Measurements from ENCODE around the gene MAD1L1.
"Not testable (repeated sequence)": the region's sequence is repeated elsewhere in the genome, so short reads cannot be mapped to it uniquely, and the experiment has no call there.

Gene MAD1L1

DNA sequence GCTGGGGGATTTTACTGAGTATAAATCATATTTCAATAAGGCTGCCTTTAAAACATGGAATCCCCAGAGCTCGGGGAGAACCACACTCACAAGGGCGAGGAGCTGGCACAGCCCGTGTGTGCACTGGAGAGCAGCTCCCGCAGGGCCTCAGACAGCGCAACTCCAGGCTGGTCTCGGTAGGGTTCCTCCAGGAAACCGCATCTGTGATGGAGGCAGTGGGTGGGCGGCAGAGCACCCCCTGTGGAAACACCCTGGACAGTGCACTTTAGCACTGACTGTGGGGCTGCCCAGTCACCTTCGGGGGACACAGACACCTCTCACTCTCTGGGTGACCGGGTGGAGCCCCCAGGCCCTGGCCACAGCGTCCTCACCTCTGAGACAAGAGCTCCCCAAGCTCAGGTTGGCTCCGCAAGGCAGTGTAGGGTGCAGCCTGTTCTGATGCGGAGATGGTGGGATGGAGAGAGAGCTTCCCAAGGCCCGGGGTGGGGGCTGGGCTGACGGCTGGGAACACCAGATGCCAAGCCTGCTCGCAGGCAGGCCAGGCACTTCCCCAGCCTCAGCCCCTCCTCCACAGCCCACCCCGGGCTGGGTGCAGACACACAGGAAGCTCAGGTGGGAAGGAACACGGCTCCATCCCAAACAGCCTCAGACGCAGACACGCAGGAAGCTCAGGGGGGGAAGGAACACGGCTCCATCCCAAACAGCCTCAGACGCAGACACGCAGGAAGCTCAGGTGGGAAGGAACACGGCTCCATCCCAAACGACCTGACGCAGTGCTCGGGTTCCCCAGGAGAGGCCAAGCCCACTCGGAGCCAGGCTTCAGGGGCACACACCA lies 224.4 kb downstream of the MAD1L1 start:
- no peak for DNase-seq

DNA sequence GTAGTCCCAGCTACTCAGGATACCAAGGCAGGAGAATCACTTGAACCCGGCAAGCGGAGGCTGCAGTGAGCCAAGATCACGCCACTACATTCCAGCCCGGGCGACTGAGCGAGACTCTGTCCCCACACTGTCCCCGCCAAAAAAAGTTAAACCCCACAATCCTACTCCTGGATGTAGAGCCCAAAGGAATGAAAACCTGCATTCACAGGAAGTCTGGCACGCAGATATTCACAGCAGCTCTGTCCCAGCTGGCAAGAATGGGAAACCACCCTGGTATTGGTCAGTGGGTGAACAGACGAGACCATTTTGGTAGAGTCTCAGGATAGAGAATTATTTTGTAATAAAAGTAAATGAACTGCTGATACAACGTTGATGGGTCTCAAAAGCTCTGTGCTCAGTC lies 225.2 kb downstream of the MAD1L1 start:
- no peak for DNase-seq

DNA sequence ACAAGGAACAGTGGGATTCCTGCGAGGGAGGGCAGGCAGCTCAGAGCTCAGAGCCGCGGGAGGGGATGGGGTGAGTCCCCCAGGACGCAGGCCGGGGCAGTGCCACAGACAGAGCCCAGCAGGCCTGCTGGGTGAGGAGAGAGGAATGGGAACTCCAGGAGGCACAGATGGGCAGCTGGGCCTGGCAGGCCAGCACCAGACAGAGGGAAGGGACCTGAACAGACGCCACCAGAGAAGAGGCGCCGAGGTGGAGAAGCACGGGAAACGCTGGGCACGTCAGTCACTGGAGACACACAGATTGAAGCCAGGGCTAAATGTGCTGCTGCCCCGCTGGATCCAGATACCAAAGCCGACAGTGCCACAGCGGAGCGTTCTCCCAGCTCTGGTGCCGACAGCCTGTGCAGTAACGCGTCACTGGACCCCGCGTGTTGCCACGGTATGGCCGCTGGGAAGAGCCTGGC lies 225.8 kb downstream of the MAD1L1 start:
- no peak for DNase-seq

DNA sequence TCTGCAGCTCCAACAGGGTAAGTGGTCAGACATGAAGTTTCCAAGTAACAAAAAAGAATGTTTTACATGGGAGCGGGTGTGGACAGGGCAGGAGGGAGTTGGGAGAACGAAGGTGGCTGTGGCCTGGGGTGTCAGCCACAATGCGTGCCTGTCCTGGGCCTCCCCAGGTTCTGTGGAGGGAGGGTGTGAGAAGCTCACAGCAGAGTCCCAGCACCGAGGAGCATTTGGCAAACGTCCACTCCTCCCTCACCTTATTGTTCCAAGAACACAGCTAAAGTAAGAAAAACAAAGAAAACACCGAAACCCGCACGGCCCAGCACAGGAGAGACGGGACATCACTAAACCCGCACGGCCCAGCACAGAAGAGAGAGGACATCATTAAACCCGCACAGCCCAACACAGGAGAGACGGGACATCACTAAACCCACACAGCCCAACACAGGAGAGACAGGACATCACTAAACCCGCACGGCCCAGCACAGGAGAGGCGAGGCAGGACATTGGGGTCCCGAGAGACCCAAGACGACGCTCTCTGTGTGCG lies 226.4 kb downstream of the MAD1L1 start:
- DNase-seq = no peak

DNA sequence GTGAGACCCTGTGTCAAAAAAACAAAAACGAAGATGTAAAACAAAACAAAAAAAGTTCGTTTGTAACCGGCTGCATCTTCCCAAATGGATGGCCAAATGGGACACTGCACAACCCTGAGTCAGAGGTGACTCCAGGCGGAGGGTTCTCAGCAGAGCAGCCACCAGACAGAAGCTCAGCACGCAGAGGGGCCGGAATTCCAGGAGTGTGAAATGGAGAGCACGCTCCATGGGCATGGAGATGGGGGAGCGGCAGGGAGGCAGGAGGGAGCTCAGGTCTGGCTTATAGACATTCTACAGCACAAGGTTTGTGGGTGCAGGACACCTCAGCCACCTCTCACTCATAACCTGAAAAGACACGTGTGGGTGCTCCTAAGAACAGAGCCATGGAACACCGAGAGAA lies 227.0 kb downstream of the MAD1L1 start:
- no peak for DNase-seq

DNA sequence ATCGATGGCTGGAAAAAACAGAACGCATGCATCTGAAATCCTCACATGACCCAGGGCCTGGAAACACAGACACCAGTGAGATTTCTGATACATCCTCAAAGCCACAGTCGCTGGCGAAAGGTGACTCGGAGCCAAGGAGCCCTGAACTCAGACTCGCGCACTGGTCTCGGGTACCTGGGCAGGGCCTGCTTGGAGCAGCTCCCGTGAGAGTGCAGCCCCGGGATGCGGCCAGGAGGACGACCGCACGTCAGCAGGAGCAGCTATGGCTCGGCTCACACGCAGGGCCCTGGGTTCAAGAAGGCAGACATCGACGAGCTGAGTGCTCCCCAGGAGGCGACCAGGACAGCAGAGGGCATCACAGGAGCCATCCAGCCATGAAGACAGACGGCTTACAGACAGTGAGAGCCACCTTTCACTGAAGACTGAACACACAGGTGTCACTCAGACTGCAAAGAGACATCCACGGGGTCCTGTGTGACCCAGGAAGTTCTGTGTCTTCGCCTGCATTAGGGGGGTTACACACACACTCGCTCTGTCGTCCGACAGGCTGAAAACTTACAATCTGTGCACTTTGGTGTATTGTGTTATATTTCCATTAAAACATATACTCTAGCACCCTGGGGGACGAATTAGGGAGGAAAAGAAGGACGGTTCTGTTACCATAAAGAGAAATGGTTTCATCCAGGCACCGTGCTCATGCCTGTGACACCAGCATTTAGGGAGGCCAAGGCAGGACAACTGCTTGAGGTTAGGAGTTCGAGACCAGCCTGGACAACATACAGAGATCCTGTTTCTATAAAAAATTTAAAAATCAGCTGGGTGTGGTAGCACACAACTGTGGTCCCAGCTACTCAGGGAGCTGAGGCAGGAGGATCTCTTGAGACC lies 227.7 kb downstream of the MAD1L1 start:
- no peak for DNase-seq

DNA sequence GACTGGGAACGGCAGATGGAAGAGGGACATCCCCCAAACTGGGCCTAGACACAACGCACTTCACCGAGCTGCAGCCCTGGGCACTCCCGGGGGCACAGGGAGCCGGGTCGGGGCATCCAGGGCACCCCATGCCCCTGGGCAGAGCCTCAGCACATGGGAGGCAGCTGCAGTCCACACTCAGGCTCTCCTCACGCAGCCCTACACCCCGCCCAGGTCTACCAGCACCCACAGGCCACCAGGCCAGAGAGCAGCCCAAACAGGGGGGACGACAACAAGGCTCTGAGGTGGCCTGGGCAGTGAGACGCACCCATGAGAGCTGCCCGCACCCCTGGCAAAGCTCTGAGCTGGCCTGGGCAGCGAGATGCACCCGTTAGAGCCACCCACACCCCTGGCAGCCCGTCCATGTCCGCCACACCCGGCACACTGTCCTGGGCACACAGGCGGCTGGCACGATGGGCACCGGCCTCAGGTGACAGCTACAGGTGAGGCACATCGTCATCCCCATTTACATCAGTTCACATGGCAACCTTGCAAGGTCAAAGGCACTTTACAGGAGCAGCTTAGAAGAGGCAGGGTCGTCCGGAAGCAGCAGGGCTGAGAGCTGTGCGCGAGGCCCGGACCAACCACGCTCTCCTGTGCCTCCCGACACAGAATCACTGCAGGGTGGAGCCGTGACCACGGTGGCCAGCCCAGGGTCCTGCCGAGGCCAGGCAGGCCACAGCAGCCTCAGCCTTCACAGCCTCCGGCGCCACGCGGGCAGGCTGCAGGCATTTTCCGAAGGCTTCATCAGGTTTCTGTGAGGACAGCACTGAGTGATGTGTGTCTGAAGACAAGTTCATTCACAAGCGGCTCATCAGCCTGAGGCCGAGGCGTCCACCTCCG lies 228.6 kb downstream of the MAD1L1 start:
- DNase-seq = no peak

DNA sequence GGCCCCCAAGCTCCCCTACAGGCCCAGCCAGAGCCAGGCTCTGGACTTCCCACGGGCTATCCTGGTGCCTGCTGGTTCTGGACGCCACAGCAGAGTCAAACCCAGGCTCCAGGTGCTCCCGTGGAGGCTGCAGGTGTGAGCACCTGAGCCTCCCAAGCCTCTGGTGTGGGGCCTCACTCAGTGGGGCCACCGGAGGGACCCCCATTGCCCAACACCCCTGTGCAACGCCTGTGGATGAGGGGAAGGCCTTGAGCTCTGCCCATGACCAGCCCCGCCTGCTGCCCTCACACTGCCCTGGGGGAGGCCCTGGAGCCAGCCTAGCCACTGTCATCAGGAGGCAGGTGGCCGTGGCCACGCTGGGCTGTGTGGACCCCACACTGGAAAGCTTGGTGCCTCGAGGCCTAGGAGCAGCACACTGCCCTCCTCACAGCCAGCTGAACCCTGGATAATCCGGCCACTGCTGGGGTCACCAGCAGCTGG lies 229.3 kb downstream of the MAD1L1 start:
- no peak for DNase-seq

DNA sequence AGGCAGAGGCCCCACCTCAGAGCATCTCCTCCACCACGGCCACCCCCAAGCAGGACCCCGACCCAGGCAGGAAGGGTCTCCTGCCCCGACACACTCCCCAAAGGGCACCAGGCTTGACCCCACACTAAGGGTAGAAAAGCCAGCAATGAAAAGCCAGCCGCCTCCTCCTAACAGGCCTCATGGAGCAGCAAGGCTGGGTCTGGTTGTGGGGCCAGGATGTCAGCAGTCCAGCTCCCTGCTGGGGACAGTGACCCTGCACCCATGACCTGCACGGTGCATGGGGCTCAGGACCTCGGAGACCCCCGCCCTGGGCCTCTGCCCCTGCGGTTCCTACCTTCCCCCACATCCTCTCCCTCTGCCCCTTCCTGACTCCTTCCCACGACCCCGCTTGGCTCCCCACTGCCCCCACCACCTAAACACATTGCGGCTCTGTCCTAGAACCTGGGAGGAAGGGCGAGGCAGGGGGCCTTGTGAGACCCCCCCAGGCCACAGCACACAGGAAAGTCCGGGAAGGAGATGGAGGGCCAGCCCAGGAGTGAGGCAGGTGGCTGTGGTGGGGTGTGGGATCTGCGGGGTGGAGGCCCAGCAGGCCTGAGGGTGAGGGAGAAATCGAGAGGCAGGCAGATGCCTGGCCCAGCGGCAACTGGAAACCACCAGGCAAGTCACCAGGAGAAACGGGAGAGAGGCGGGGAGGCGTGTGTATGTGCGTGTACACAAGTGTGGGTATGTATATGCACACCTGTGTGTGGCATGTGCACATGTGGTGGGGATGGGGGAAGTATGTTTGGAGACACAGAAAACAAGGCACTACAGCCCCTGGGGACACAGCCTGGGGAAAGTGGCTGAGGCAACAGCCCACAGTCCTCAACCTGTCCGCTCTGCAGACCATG lies 229.9 kb downstream of the MAD1L1 start:
- DNase-seq = no peak

DNA sequence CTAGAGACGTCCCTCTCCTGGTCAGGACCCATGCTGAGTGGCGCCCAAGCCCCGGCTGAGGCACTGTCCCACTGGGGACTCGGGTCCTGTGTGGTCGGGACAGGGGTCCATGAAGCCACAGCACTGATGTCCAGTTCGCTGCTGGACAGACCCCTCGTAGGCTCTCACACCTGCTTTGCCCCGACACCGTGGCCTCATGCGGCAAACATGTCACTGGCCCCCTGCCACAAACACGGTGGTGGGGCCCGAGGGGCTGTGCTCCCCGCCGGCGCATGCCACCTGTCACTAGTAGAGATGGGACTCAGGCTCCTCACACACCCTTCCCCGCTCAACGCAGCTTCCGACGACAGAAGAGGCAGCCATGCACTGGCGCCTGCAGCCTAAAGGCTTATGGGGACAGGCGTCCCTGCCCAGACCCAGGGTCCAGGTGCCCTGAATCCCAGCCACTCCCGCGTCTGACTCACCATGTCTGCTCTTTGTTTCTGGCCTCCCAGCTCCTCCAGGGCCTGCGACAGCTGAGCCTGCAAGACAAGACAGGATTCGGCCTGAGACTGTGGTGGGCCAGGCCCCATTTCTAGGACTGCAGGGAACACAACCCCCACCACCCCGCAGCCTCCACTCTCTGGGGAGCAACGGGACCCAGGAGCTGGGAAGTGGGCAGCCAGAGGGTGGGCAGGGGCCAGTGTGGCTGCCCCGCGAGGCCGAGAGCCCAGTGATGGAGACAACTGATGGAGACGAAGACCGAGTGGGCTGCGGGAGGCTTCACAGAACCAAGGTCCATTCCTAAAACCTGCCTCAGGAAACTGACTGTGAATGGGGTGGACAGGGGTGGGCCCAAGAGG lies 230.9 kb downstream of the MAD1L1 start:
- no peak for DNase-seq

DNA sequence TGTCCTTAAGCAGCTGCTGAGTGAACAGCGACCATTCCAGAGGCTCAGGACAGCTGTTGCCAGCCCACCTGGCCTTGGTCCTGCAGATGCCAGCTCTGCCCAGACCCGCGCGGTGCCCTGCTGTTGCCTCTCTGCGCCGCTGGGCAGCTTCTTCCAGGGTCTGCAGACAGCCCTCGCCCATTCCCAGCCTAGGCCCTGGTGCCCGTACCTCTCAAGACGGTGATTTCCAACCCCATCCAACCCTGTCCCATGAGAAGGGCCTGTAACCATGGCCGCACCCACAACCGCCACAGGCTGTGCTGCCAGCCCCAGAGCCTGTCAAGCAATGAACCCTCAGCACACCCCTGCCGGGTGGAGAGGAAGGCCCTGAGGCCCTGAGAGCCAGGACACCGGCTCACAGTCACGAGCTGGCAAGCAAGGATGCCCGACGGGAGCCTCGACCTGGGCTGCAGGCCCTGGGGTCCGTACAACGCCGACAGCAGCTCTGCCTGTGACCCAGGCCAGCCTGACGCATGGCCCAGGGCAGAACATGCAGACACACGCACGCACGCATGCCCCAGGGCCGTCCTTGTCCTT lies 231.9 kb downstream of the MAD1L1 start:
- no peak for DNase-seq

DNA sequence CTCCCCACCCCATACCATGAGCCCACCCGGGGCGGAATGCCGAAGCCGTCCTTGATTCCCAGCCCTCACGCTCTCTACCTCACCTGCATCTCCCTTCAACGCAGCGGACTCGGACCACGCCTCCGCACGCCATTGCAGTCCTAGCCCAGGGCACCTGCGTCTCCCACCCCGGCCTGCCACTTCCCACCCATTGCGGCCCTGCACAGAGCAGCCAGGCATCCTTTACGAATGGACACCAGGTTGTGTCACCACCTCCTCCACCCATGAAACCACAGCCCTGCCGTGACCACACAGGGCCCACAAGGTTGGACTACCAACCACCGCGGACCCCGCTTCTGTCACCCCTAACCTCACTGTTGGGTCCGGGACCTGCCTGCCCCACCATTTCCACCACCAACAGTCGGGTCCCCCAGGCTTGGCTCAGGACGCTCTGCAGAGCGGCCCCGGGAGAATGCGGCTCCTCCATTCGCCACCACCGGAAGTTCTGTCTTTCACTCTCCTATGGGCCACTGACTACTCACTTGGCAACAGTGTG lies 232.5 kb downstream of the MAD1L1 start:
- no peak for DNase-seq

DNA sequence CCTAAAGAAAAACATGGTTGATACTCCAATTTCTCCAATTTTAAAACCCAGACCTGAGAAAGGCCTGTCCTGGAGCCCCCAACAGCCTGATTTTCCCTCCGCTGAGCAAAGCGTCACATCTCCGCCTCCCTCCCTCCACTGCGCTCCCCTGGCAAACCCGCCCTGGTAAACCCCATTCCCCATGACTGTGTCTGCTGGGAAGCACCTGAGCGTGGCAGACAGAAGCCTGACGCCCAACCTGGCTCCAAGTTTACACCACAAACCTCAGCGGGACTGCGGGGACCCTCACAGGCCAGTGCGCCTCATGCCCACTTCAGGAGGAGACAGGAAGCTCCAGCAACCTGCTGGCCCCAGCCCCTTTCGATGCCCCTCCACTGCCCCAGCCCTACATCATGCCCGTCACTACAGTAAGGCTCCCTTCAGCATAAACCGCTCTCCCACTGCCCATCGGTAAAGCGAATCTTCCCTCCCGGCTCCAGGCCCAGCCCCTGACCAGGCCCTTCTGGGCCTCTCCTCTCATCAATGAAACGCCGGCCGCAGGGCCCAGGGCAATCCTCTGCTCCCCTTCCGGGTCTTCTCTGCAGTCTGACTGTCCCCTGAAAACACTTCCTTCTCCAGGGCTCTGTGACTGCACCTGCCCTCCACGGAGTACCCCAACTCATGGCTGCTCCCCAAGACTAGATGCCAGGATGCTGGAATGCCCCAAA lies 233.3 kb downstream of the MAD1L1 start:
- DNase-seq = no peak

DNA sequence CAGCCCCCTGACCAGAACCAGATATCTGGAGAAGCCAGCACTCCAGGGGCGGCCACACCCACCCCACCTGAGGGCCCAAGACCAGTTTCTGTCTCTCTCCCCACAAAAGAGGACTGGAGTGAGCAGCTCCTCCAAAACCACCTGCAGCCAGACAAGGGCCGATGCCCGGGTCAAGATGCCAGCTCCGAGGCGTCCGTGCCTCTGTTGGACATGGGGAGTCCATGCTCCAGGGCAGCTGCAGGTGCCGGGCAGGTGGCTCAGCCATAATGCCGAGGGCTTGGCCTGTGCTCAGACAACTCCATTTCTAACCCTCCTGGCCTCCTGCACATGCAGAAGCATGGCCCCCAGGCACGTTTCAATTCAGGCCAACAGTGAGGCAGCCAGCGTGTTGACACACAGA lies 234.6 kb downstream of the MAD1L1 start:
- no peak for DNase-seq

DNA sequence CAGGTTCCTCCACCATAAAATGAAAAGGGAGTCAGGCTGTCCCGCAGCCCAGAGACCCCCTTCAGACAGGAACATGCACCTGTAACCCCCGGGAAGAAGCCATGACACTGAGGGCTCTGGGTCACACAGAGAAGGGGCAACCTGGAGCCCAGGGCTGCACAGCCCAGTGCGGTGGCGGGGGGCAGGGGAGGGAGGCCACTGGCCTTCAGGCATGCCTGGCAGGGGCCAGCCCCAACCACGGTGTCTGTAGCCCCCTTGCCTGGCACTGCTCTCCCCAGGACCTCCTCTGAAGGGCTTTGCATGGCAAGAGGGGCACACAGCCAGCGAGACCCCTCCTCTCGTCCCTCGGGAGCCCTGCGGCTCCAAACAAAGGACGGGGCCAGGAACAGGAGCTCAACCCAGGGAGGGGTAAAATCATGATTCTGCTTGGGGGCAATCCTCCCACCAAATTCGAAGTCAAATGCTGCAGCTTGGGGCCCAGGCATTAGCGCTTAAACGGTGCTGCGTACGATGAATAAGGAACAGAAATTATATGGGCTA lies 235.1 kb downstream of the MAD1L1 start:
- DNase-seq = no peak

DNA sequence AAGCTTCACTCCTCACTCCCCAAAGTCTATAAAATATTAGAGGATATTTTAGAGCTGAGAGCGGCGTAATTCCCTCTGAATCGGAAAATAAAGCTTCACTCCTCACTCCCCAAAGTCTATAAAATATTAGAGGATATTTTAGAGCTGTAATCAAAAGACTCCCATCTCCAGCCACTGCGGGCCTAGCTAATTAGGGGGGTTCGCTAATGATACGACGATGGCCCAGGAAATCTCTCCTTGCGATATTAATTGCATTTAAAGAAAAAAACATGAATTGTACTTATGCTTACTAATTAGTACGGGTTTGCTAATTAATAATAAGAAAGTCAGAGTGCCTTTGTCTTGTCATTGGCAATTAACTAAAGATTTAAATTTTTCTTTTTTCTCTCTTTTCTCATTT lies 235.9 kb downstream of the MAD1L1 start:
- DNase-seq = no peak

DNA sequence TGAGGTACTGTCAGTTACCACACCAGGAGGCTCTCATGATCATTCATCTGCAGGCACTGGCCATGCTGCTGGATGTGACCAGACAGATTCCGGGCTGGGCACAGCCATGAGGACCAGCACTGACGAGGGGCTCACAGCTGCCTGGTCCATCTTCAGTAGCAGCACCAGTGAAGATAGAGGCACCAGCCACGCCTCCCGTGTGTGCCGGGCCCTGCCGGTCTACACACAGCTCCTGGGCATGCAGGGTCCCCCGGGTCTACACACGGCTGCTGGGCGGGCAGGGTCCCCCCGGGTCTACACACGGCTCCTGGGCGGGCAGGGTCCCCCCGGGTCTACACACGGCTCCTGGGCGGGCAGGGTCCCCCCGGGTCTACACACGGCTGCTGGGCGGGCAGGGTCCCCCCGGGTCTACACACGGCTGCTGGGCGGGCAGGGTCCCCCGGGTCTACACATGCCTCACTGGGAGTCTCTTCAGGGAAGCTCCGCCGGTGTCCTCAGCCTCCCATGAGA lies 236.8 kb downstream of the MAD1L1 start:
- not testable (repeated sequence) for DNase-seq

DNA sequence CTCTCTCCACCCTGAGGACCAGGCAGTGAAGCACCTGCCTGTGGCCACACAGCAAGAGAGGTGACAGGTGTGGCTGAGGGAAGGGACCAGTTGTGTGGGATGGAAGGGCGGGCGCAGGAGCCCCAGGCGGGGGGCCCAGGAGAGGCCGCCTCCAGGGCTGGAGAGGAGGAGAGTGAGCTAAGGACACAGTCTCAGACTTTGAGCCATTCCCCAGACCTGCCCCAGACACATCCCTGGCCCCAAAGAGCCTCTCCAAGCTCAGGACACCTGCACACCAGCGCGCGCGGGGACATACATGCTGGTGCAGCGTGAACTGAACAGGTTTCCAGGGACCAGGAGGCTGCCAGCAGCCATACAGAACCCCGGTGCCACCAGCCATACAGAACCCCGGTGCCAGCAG lies 237.3 kb downstream of the MAD1L1 start:
- DNase-seq = no peak

DNA sequence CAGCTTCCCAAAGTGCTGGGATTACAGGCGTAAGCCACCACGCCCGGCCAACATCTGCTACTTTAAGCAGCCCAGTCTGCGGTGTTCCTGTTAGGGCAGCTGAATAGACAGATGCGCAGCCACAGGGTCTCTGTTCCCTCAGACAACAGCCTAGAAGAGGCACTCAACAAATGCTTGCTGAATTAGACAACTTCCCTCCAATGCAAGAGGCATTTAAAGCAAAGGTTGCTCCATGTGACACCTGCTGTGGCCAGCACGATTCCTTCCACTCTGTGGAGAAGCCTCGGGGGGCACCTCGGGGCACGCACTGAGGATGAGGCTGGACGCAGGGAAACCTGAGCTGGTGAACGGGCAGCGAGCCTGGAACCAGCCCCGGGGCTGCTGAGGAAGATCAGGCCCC lies 237.8 kb downstream of the MAD1L1 start:
- DNase-seq = no peak

Measured in stimulated activated naive CD4-positive, alpha-beta T cell treated with Interleukin-2 at 50 U/mL for 16 hours (primary cell).